Measurements from ENCODE around the gene SMG5.

DNA sequence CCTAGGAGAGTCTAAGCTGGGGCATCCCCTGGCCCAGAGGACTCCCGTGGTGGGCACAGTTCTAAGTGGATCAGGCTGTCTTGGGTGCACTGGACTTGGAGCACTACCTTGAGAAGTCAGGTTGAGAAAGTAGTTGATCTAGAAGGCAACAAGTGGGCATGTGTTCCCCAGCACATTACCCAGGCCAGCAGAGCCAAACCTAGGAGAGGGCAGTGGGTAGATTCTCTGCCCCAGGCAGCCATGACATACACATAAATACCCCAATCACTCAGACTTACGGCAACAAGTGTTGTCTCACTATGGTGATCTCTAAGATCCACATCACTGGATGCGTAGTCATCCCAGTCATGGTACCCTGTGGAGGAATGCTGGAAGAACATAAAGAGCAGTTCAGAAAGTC is 71.4 kb downstream of the SMG5 start:
- TF ChIP-seq, protein P1, sequence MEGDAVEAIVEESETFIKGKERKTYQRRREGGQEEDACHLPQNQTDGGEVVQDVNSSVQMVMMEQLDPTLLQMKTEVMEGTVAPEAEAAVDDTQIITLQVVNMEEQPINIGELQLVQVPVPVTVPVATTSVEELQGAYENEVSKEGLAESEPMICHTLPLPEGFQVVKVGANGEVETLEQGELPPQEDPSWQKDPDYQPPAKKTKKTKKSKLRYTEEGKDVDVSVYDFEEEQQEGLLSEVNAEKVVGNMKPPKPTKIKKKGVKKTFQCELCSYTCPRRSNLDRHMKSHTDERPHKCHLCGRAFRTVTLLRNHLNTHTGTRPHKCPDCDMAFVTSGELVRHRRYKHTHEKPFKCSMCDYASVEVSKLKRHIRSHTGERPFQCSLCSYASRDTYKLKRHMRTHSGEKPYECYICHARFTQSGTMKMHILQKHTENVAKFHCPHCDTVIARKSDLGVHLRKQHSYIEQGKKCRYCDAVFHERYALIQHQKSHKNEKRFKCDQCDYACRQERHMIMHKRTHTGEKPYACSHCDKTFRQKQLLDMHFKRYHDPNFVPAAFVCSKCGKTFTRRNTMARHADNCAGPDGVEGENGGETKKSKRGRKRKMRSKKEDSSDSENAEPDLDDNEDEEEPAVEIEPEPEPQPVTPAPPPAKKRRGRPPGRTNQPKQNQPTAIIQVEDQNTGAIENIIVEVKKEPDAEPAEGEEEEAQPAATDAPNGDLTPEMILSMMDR (IDR thresholded peaks at IDR 0.05) = no peak
- no peak for TF ChIP-seq POLR2A (IDR thresholded peaks at IDR 0.05)

Data from vagina (tissue), 2 donors.